Ramos (cell line): ENCODE results near the gene MYRF.

ENCODE experiments used
- in situ Hi-C: fragments of 300-500 bp; cut with MboI; formaldehyde crosslinking; loops from one replicate; pipeline ENCODE4 v1.14.3; 2022; ENCODE audit warnings: low sequenced_read_pairs; ENCODE audit not compliant: unreplicated experiment

The MYRF gene

GRCh38 chr11:61752117-61752924, at the start of gene MYRF:
Gene MYRF, plus strand, starts transcription at chr11:61752636. Its CDS starts 109 bp downstream, at chr11:61752745.
- in situ Hi-C loops, result no loop called here

DNA sequence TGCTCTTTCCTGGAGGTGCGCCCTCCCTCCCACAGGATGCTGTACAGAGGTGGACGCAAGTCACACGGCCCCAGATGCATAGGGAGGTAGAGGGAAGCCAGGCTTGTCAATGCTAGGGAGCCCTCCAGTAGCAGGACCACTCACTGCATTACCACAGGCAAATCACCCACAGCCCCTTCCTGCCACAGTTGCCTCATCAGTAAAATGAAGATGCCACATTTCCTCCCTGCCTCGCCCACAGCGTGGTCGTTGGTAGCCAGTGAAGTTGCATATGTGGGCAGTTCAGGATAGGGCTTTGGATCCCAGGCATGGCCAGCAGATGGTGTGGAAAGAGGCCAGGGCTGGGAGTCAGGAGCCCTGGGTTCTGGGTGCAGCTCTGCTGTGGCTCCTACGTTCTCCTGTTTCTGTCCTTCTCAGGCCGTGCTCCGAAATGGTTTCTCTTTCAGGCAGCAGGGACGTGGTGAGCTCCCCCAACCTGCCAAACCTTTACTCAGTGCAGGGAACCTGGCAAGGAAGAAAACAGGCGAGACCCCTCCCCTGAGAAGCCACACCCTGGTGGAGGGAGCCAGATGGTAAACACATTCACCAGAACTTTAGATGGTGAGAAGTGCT, 49.6 kb upstream of the MYRF start:
- in situ Hi-C loops, result no loop called here

DNA sequence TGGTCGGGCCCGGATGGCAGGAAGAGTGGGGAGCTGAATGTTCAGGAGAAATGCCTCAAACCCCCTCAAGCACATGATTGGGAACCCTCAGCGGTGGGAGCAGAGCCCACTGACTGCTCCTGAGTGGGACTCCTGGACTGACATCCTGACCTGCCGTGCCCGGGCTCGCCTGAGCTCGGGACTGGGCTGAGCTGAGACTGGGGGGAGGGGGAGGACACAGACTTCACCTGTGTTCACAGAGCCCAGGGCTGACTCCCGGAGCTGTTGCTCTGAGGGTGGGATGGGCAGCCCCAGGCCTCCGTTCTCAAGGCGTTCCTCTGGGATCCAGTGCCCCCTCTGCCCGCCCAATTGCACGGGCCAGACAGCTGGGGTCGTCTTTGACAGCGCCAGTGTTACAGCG, 47.6 kb upstream of the MYRF start:
- in situ Hi-C loops, result no loop called here

DNA sequence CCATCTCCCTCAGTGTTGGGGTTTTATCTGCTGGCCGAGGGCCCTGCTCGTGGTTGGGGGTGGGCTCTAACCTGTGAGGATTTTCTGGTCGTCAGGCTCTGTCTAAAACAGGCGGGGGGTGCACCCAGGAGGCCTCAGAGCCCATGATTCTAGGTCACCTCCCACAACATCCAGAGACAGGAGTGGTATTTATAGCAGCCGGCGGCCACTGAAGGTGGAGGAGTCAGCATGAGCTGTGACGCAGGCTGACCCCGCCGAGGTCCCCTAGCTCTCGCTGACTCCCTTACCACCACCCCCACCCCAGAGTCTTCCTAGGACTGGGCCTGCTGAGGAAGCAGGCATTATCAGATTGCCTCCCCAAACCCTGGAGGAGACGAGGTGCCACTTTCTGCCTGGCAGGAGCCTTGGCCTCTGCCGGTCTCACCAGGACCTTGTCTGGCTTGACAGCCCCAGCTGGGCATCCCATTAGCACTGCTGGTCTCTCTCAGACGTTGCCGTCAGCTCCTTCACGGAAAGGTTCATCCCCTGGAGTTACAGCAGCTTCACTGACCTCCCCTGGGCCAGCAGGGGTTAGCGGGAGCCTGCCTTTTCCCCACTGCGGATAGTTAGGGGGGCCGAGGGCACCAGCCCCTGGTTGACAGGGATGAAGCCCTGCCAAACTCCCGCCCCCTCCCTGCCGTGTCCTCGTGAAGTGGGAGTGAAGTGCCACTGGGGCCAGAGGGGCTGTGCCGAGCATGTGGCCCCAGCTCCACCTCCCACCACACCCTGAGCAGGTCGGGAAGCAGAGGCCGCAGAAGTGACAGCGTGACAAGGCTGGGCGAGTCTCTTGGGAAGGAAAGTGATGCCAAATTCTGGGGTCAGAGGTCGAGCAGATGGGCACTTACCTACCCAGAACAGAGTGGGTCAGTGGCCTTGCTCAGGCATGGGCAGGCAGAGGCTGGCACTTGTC, 45.7 kb upstream of the MYRF start:
- in situ Hi-C loops, result no loop called here

DNA sequence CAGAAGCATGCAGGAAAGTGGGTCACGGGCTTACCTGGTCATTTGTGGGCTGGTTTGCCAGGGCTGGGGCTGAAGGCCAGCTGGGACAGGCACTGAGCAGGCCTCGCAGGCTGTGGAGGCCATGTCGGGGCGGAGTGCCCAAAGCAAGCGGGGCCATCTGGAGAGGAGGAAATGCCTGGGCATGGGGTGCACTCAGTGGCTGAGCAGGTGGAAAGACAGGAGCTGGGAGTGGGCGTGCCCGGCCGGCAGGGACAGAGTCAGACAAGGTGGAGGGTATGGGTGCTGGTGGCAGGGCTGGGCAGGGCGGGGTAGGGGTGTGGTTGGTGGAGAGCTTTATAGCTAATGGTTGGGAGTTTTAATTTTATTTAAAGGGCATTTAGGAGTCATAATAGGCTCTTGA, 44.9 kb upstream of the MYRF start:
- in situ Hi-C loops, result no loop called here

- in situ Hi-C loops, result no loop called here
Observed at GRCh38 chr11:61709110-61709509, 43.3 kb upstream of the MYRF start.

- in situ Hi-C loops, result no loop called here
Observed at GRCh38 chr11:61709572-61709971, 42.9 kb upstream of the MYRF start.

GRCh38 chr11:61710019-61710418, 42.4 kb upstream of the MYRF start:
- in situ Hi-C loops, result no loop called here

DNA sequence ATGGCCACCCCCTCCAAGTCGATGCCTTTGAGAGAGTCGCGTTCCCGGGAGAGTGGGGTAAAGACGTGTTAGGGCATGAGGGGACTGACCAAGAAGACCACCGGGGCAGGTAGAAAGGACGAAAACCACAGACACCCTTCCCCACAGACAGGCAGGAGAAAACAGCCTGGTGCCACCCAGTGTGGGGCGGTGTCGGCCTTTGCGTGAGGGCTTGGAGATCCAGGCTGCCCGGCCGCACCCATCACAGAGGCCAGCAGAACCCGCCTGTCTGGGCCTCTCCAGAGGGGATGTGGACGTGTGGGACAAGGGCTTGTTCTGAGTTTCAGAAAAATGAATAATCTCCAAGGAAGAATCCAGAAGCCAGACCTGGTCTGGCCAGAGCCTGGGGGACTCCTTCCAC, 41.4 kb upstream of the MYRF start:
- in situ Hi-C loops, result no loop called here

DNA sequence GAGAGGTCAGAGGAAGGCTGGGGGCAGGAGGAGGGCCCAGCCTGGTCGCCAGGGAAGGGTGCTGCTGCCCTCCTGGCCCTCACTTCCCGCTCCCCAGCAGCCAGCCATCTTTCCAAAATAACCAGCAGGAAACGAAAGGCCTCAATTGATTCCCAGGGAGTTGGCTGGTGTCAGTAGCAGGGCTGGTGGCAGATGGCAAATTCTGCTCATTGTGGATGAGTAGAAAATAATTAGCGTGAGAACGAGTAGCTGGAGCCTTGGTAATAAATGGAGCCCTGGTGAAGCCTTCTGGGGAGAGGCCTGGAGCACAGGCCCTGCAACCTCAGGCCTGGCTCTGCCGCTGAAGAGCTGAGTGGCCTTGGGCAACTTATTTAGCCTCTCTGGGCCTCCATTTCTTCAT, 40.9 kb upstream of the MYRF start:
- in situ Hi-C loops, result no loop called here

- in situ Hi-C loops, result no loop called here
Observed at GRCh38 chr11:61712314-61712713, 40.1 kb upstream of the MYRF start.

- in situ Hi-C loops, result no loop called here
Observed at GRCh38 chr11:61712846-61713245, 39.6 kb upstream of the MYRF start.

- in situ Hi-C loops, result no loop called here
Observed at GRCh38 chr11:61713464-61713863, 39.0 kb upstream of the MYRF start.

DNA sequence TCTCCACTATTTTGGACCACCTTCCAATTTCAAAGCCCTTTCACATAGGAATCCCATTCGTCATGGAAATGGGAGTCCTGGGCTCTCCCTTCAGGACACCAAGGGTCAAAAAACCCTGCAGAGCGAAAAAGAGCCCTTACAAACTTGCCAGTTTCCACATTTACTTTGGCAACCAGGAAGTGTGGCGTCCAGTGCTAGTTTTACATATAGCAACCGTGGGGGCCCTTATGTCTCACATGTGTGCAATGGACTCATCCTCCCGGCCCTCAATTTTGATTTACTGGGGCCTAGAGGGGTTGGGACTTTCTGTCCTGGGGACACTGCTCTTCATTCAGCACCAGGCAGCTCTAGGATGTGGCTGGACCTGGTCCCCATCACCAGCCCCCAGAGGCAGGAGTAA, 38.5 kb upstream of the MYRF start:
- in situ Hi-C loops, result no loop called here

- in situ Hi-C loops, result no loop called here
Observed at GRCh38 chr11:61714316-61714715, 38.1 kb upstream of the MYRF start.

- in situ Hi-C loops, result no loop called here
Observed at GRCh38 chr11:61714916-61715315, 37.5 kb upstream of the MYRF start.

- in situ Hi-C loops, result no loop called here
Observed at GRCh38 chr11:61715867-61716266, 36.6 kb upstream of the MYRF start.

- in situ Hi-C loops, result no loop called here
Observed at GRCh38 chr11:61716478-61717285, 35.8 kb upstream of the MYRF start.

- in situ Hi-C loops, result no loop called here
Observed at GRCh38 chr11:61717286-61718033, 35.0 kb upstream of the MYRF start.
